Measurements from ENCODE around the gene G0S2.

Gene G0S2

GRCh38 chr1:209721323-209721722 is 46.1 kb downstream of the G0S2 start:
- no peak for DNase-seq

- no peak for DNase-seq
Measured at GRCh38 chr1:209723265-209723664, 48.1 kb downstream of the G0S2 start.

- DNase-seq: peak; percentile 57
Measured at GRCh38 chr1:209723756-209724693, 48.8 kb downstream of the G0S2 start.
